Pancreas (tissue), 10 donors: ENCODE results near the gene PAGR1. TPM values are rescaled to one million over a fixed set of nuclear protein-coding genes. Genes with fewer than 3 reads are reported as not detected.

Experiments
- ATAC-seq, 4 donors: fragments of 200-7000 bp; cut with Tn5 transposase; one replicate each; pipeline versions ENCODE4 v1.8.0 to v1.9.1; 2020; ENCODE audit warnings: mild to moderate bottlenecking in 4 of 4, moderate library complexity in 4 of 4
- DNase-seq, 6 donors: peaks; one replicate each; pipeline ENCODE4 v3.0.0-alpha.2; 2020
- FAIRE-seq: peaks from 2 replicates; lab custom pipeline; 2012; peaks lifted over from hg19 to GRCh38; lab: Jason Lieb, UNC
- H3K27ac ChIP-seq, 4 donors: fragments of 200-600 bp; sonication (generic); 1 replicate in 3 of 4; 2 replicates in 1 of 4; pipeline versions ENCODE4 v1.5.0 to v1.8.0; 2020
- H3K27me3 ChIP-seq, 4 donors: fragments of 200-600 bp; one replicate each; pipeline ENCODE4 v1.8.0; 2021
- H3K36me3 ChIP-seq, 3 donors: fragments of 200-600 bp; sonication (generic) in 1 of 3; one replicate each; pipeline versions ENCODE4 v1.5.0 to v1.8.0; 2020 to 2021
- H3K4me1 ChIP-seq, 3 donors: fragments of 200-600 bp; one replicate each; pipeline ENCODE4 v1.8.0; 2021
- H3K4me3 ChIP-seq, 4 donors: fragments of 200-600 bp; sonication (generic) in 2 of 4; one replicate each; pipeline versions ENCODE4 v1.5.0 to v1.8.0; 2020 to 2021
- H3K9me3 ChIP-seq, 4 donors: fragments of 200-600 bp; one replicate each; pipeline ENCODE4 v1.8.0; 2021
- WGBS, 2 donors: extraction: QIAGEN DNeasy Blood & Tissue Kit; methylation state at CpG; one replicate each; pipeline ENCODE4 v1.1.7; 2013; 5-methylcytosine and 5-hydroxymethylcytosine counted together
- intact Hi-C, 3 donors: fragments of 100-400 bp; cut with DNase I; formaldehyde crosslinking; loops; one replicate each; pipeline versions ENCODE4 v1.11.1 to v1.14.2; 2022
- polyA plus RNA-seq, 2 donors: library from polyadenylated mRNA; stranded (reverse); fragments of 200-250 nt; gene quantifications; one replicate each; pipeline ENCODE4 v1.2.3, GENCODE V29; 2013
- total RNA-seq, 6 donors: library from RNA; stranded (reverse); fragmentation: NEBNext Ultra II Directional in 4 of 6; extraction: Animal tissue kit (Norgen Biotek cat#: 25700) in 4 of 6; gene quantifications; one replicate each; pipeline versions ENCODE4 v1.2.1 to v1.2.4, GENCODE V29; 2021 to 2023
- TF ChIP-seq, protein P1 (sequence below), 4 donors: fragments of 200-600 bp; sonication (generic) in 3 of 4; IDR thresholded peaks; one replicate each; pipeline versions ENCODE4 v1.5.0 to v1.8.0; 2021; ENCODE audit warnings: antibody characterized with exemption in 4 of 4
- donor health status: healthy with polysubstance abuse.
- donor health status: DM: no; HTN: no; CAD: no; lungs with moderate emphysema.
- donor health status: DM: no; HTN: no; CAD: no.
- donor health status: control.
- donor health status: control.
- donor health status: Bipolar disorder and iron deficiency.
- donor health status: DM: yes; HTN: yes; CAD: no.
- donor health status: DM: no; HTN: no; CAD: no.
- donor health status: DM: no; HTN: no; CAD: no.
- donor health status: DM: yes; HTN: yes; CAD: no.

PAGR1 gene
- 10 to 100 TPM in 3 of 6 donors, 1 to 10 TPM in 3; 8.1 to 14.5 (median 10.4) TPM for total RNA-seq
- 10 to 100 TPM; 34.5 to 34.7 TPM for polyA plus RNA-seq

DNA sequence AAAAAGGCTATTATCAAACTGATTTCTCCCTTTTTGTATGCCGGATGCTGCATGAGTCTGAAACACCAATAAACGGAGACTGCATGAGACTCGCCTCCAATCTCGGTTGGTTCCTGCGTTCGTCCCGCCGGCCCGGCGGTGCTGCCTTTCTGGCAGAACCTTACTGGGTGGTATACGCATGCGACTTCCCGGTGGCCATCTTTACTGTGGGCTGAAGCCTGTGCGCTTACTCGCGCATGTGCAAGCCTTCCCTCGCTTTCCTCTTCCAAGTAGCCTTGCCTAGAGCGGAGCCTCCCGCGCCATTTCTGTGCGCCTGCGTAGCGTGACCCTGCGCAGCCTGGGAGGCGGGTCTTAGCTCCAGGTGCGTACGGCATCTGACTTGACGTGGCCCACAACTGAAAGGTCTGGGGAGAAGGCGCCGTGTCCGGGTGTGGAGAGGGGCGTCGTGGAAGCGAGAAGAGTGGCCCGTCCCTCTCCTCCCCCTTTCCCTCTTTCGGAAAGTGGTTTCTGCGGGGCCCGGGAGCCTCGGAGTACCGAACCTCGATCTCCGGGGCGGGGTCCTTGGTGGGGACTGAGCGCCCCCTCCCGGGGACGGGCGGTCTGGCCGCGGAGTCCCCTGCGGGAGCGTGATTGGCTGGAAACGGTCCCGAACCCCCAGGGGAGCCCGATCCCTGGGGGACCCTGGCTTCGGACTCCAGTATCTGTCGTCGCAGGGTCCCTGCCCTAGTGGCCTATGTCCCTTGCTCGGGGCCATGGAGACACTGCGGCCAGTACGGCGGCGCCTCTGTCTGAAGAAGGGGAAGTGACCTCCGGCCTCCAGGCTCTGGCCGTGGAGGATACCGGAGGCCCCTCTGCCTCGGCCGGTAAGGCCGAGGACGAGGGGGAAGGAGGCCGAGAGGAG lies at the start of gene PAGR1:
TSS of gene PAGR1 (plus strand) at position 360 of the 901 bp plus-strand sequence. CDS start at position 734, 374 bp downstream.
- TF ChIP-seq, protein P1, sequence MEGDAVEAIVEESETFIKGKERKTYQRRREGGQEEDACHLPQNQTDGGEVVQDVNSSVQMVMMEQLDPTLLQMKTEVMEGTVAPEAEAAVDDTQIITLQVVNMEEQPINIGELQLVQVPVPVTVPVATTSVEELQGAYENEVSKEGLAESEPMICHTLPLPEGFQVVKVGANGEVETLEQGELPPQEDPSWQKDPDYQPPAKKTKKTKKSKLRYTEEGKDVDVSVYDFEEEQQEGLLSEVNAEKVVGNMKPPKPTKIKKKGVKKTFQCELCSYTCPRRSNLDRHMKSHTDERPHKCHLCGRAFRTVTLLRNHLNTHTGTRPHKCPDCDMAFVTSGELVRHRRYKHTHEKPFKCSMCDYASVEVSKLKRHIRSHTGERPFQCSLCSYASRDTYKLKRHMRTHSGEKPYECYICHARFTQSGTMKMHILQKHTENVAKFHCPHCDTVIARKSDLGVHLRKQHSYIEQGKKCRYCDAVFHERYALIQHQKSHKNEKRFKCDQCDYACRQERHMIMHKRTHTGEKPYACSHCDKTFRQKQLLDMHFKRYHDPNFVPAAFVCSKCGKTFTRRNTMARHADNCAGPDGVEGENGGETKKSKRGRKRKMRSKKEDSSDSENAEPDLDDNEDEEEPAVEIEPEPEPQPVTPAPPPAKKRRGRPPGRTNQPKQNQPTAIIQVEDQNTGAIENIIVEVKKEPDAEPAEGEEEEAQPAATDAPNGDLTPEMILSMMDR (IDR thresholded peaks at IDR 0.05) = peak; percentile 81 to 94 (median 87)
- H3K4me3 ChIP-seq = peak within 1 kb of the TSS; percentile 43 to 84 (median 60)
- peak; percentile 95 to 99 (median 98) for DNase-seq
- H3K4me1 ChIP-seq = peaks cover 9 to 35% (median 16%) of the 10 kb centered on the region in 3 donors
- H3K27me3 ChIP-seq = no peaks in the 10 kb centered on the region
- peak within 1 kb of the TSS; percentile 78 to 94 (median 87) for H3K27ac ChIP-seq
- peak; percentile 72 to 82 (median 78) for ATAC-seq
- WGBS, 2 donors = 0% methylated on average over 65 to 70 of the region's 70 CpGs
- peaks cover 0 to 8% (median 0%) of the 10 kb centered on the region in 3 donors for H3K36me3 ChIP-seq
- H3K9me3 ChIP-seq = no peaks in the 10 kb centered on the region
- FAIRE-seq = peak; percentile 79
- intact Hi-C loops = no loop called here

DNA sequence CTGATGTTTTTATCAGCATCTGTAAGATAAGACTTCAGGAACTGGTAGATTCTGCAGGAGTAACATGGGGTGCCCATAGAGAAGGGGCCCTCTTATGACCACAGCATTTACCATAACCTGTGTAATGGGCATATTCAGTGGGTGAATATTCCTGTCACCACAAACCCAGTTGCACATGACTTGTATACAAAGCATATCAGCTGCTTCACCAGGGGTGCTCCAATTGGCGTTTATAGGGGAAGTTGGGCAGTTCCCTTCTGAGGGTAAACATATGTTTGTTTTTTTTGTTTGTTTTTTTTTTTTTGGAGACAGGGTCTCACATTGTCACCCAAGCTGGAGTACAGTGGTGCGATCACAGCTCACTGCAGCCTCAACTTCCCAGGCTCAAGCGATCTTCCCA lies 49.4 kb upstream of the PAGR1 start:
- TF ChIP-seq, protein P1 (IDR thresholded peaks at IDR 0.05) = no peak
- WGBS, 2 donors = 86 to 98% methylated on average over 3 of the region's 3 CpGs
- no peak overlapping the region for H3K4me3 ChIP-seq
- no peaks in the 10 kb centered on the region for H3K27me3 ChIP-seq
- DNase-seq = no peak
- intact Hi-C loops = no loop called here
- peaks cover 9 to 16% (median 11%) of the 10 kb centered on the region in 3 donors for H3K4me1 ChIP-seq
- H3K9me3 ChIP-seq = no peaks in the 10 kb centered on the region
- no peak overlapping the region for H3K27ac ChIP-seq
- no peaks in the 10 kb centered on the region for H3K36me3 ChIP-seq
- FAIRE-seq = no peak
- no peak for ATAC-seq

DNA sequence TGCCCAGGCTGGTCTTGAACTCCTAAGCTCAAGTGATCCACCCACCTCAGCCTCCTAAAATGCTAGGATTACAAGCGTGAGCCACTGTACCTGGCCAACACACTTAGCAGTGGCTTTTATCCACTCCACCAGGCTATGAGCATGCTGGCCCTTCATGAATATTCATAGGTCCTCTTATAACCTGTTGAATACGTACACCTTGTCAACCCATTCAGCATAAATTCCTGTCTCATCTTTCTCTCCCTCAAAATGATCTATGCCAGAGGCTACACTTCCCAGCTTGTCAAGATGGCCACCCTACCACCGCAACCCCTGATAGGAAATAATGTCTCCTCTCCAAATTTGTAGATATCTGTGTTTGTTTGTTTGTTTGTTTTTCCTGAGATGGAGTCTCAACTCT lies 48.9 kb upstream of the PAGR1 start:
- peaks cover 9 to 16% (median 11%) of the 10 kb centered on the region in 3 donors for H3K4me1 ChIP-seq
- FAIRE-seq (no peak), ATAC-seq (no peak), DNase-seq (no peak)
- intact Hi-C loops = no loop called here
- no peaks in the 10 kb centered on the region for H3K36me3 ChIP-seq
- H3K27me3 ChIP-seq = no peaks in the 10 kb centered on the region
- 94 to 98% methylated on average over 3 of the region's 3 CpGs for WGBS, 2 donors
- H3K27ac ChIP-seq = no peak overlapping the region
- TF ChIP-seq, protein P1 (IDR thresholded peaks at IDR 0.05) = no peak
- no peak overlapping the region for H3K4me3 ChIP-seq
- no peaks in the 10 kb centered on the region for H3K9me3 ChIP-seq

DNA sequence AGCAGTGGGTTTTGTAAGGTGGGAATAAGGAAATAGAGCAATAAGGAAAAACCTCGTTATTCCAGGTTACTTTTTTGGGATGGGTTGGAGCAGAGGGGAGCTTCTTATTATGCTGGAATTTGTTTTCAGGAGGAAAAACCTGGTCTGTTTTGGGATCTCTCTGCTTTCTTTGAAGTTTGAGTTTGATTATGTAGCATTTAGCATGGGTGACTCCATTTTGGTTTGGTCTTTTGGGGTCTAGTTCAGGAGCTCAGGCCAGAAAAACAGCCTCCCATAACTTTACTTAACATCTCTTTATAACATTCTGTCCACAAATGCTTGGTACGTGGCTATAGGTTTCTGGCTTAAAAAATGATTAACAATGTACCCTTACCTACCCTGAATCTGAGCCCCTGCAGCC lies 46.4 kb upstream of the PAGR1 start:
- DNase-seq (no peak), FAIRE-seq (no peak), ATAC-seq (no peak)
- Histone ChIP-seq H3K27ac (no peak overlapping the region), H3K27me3 (no peaks in the 10 kb centered on the region), H3K36me3 (no peaks in the 10 kb centered on the region), H3K4me3 (no peak overlapping the region), H3K4me1 (peaks cover 5 to 14% (median 10%) of the 10 kb centered on the region in 3 donors), H3K9me3 (no peaks in the 10 kb centered on the region)
- TF ChIP-seq, protein P1 (IDR thresholded peaks at IDR 0.05) = no peak
- intact Hi-C loops = no loop called here
- 86 to 88% methylated on average over 2 of the region's 2 CpGs for WGBS, 2 donors
